Calu3 (cell line): ENCODE results near the gene MVK. TPM values are rescaled to one million over a fixed set of nuclear protein-coding genes. Genes with fewer than 3 reads are reported as not detected.

ENCODE experiments used
- BruUV-seq: library from RNA; stranded (reverse); fragments of 400-500 nt; replicated peaks from 2 replicates; lab custom pipeline; 2021; lab: Mats Ljungman, UMichigan
- CTCF ChIA-PET: fragments of 300-600 bp; sonication (Branson Sonifier 250); formaldehyde crosslinking; loops from one replicate; lab custom pipeline; 2022; ENCODE audit warnings: antibody characterized with exemption; lab: Charles Lee
- DNase-seq: peaks from one replicate; pipeline ENCODE4 v3.0.0; 2022
- H3K27ac Mint-ChIP-seq: one replicate; pipeline ENCODE4 v1.8.0; 2022; ENCODE audit warnings: mixed read lengths; ENCODE audit not compliant: unreplicated experiment
- H3K27me3 Mint-ChIP-seq: one replicate; pipeline ENCODE4 v1.8.0; 2022; ENCODE audit warnings: mixed read lengths; ENCODE audit not compliant: unreplicated experiment
- H3K36me3 Mint-ChIP-seq: one replicate; pipeline ENCODE4 v1.8.0; 2022; ENCODE audit warnings: mild to moderate bottlenecking, moderate library complexity, mixed read lengths; ENCODE audit not compliant: insufficient read depth, unreplicated experiment
- H3K4me1 Mint-ChIP-seq: one replicate; pipeline ENCODE4 v1.8.0; 2022; ENCODE audit warnings: mild to moderate bottlenecking, low read depth, mixed read lengths; ENCODE audit not compliant: unreplicated experiment
- H3K4me3 Mint-ChIP-seq: one replicate; pipeline ENCODE4 v1.8.0; 2022; ENCODE audit warnings: mild to moderate bottlenecking, low read depth, moderate library complexity, mixed read lengths; ENCODE audit not compliant: unreplicated experiment
- H3K9me3 Mint-ChIP-seq: one replicate; pipeline ENCODE4 v1.8.0; 2022; ENCODE audit warnings: low read depth, mixed read lengths; ENCODE audit not compliant: unreplicated experiment
- CTCF ChIP-seq: fragments of 200-600 bp; IDR thresholded peaks from one replicate; pipeline ENCODE4 v1.8.0; 2022; ENCODE audit warnings: antibody characterized with exemption; ENCODE audit not compliant: unreplicated experiment
- intact Hi-C: fragments of 100-400 bp; cut with micrococcal nuclease; formaldehyde crosslinking; loops from one replicate; pipeline ENCODE4 v1.10.0; 2022; ENCODE audit not compliant: unreplicated experiment
- total RNA-seq: library from RNA; stranded (reverse); gene quantifications from 2 replicates; pipeline ENCODE4 v1.2.3, GENCODE V29; 2022

Gene MVK
- total RNA-seq, 1 experiment from 2014 or later: 41.6 TPM

- TF ChIP-seq CTCF: no peak
- no TSS peak for BruUV-seq
- Mint-ChIP-seq H3K27me3 (peaks cover 12% of the 10 kb centered on the region), H3K36me3 (no peaks in the 10 kb centered on the region), H3K4me1 (no peaks in the 10 kb centered on the region), H3K27ac (no peak overlapping the region), H3K9me3 (no peaks in the 10 kb centered on the region), H3K4me3 (no peak overlapping the region)
- CTCF ChIA-PET: no interaction called here
- intact Hi-C loops: no loop called here
- no peak for DNase-seq
Observed at GRCh38 chr12:109637996-109638395, 64.4 kb downstream of the MVK start.

GRCh38 chr12:109638735-109639134 lies 65.1 kb downstream of the MVK start:
- DNase-seq: no peak
- CTCF ChIA-PET: no interaction called here
- H3K27ac Mint-ChIP-seq: no peak overlapping the region
- intact Hi-C loops: no loop called here
- H3K4me3 Mint-ChIP-seq: no peak overlapping the region
- no peaks in the 10 kb centered on the region for H3K9me3 Mint-ChIP-seq
- no peak for TF ChIP-seq CTCF
- no TSS peak for BruUV-seq
- H3K36me3 Mint-ChIP-seq: no peaks in the 10 kb centered on the region
- peaks cover 4% of the 10 kb centered on the region for H3K27me3 Mint-ChIP-seq
- H3K4me1 Mint-ChIP-seq: no peaks in the 10 kb centered on the region

- H3K27me3 Mint-ChIP-seq: no peaks in the 10 kb centered on the region
- intact Hi-C loops: no loop called here
- no peaks in the 10 kb centered on the region for H3K9me3 Mint-ChIP-seq
- BruUV-seq: no TSS peak
- H3K4me3 Mint-ChIP-seq: no peak overlapping the region
- no peaks in the 10 kb centered on the region for H3K4me1 Mint-ChIP-seq
- CTCF ChIA-PET: interaction anchor here (0.7 kb wide), 1 partner anchor 15 kb away, joined by 3 read pairs; no protein-coding TSS in a partner anchor
- H3K27ac Mint-ChIP-seq: no peak overlapping the region
- TF ChIP-seq CTCF: no peak
- no peaks in the 10 kb centered on the region for H3K36me3 Mint-ChIP-seq
- no peak for DNase-seq
Observed at GRCh38 chr12:109639151-109639872, 65.7 kb downstream of the MVK start.

GRCh38 chr12:109640961-109641360 lies 67.4 kb downstream of the MVK start:
- intact Hi-C loops: no loop called here
- no peak overlapping the region for H3K4me3 Mint-ChIP-seq

More at GRCh38 chr12:109640961-109641360, 67.4 kb downstream of the MVK start:
- Mint-ChIP-seq H3K9me3 (no peaks in the 10 kb centered on the region), H3K4me1 (no peaks in the 10 kb centered on the region), H3K27ac (no peak overlapping the region), H3K27me3 (no peaks in the 10 kb centered on the region), H3K36me3 (no peaks in the 10 kb centered on the region)
- no TSS peak for BruUV-seq
- TF ChIP-seq CTCF: no peak
- no peak for DNase-seq
- CTCF ChIA-PET: interaction anchor here (0.6 kb wide), 1 partner anchor 120 kb away, joined by 4 read pairs; no protein-coding TSS in a partner anchor
